ENCODE results near the gene TCERG1L. TPM values are rescaled to one million over a fixed set of nuclear protein-coding genes. Genes with fewer than 3 reads are reported as not detected.

The TCERG1L gene
- total and polyA plus RNA-seq, 2 experiments from 2014 or later = not detected

GRCh38 chr10:131264110-131264788, 47.3 kb downstream of the TCERG1L start:
- Histone ChIP-seq H3K27ac (no peak overlapping the region), H3K27me3 (replicated peaks; ENCODE audit: insufficient read depth) (no peaks in the 10 kb centered on the region), H3K9me3 (ENCODE audit: low read depth) (no peaks in the 10 kb centered on the region), H3K36me3 (ENCODE audit: low read depth) (no peaks in the 10 kb centered on the region), H4K20me1 (ENCODE audit: insufficient read depth) (no peaks in the 10 kb centered on the region), H3K9me2 (ENCODE audit: insufficient read depth) (no peaks in the 10 kb centered on the region), H3K9ac (no peak overlapping the region), H3K4me2 (ENCODE audit: unreplicated experiment) (no peak overlapping the region), H3F3A (ENCODE audit: insufficient read depth) (no peaks in the 10 kb centered on the region), H2AFZ (no peak overlapping the region), H3K79me2 (ENCODE audit: insufficient read depth) (no peaks in the 10 kb centered on the region), H3K4me1 (ENCODE audit: insufficient read depth) (no peaks in the 10 kb centered on the region), H3K4me3 (no peak overlapping the region)
- no peak for TF ChIP-seq EZH2phosphoT487 (IDR thresholded peaks at IDR 0.05; ENCODE audit: insufficient read depth, low read depth)
- no peak for TF ChIP-seq EZH2 (IDR thresholded peaks at IDR 0.05; ENCODE audit: insufficient read depth, poor library complexity, severe bottlenecking)
- 42 to 44% methylated on average over 11 of the region's 11 CpGs for WGBS, 2 experiments (ENCODE audit: low coverage in 1 of 2, low lambda C conversion rate in 2 of 2, missing lambda C conversion rate in 2 of 2)
- no peak for DNase-seq
- in situ Hi-C loops (cut with MboI) = no loop called here

GRCh38 chr10:131261890-131262475, 49.5 kb downstream of the TCERG1L start:
- Histone ChIP-seq H3F3A (ENCODE audit: insufficient read depth) (no peaks in the 10 kb centered on the region), H3K9me2 (ENCODE audit: insufficient read depth) (no peaks in the 10 kb centered on the region), H3K79me2 (ENCODE audit: insufficient read depth) (no peaks in the 10 kb centered on the region), H4K20me1 (ENCODE audit: insufficient read depth) (no peaks in the 10 kb centered on the region), H3K27me3 (replicated peaks; ENCODE audit: insufficient read depth) (no peaks in the 10 kb centered on the region), H3K9me3 (ENCODE audit: low read depth) (no peaks in the 10 kb centered on the region), H3K4me2 (ENCODE audit: unreplicated experiment) (no peak overlapping the region), H3K4me1 (ENCODE audit: insufficient read depth) (no peaks in the 10 kb centered on the region), H3K4me3 (no peak overlapping the region), H3K9ac (no peak overlapping the region), H3K36me3 (ENCODE audit: low read depth) (no peaks in the 10 kb centered on the region), H2AFZ (no peak overlapping the region), H3K27ac (no peak overlapping the region)
- in situ Hi-C loops (cut with MboI) = no loop called here
- TF ChIP-seq EZH2 (IDR thresholded peaks at IDR 0.05; ENCODE audit: insufficient read depth, poor library complexity, severe bottlenecking) (no peak), EZH2phosphoT487 (IDR thresholded peaks at IDR 0.05; ENCODE audit: insufficient read depth, low read depth) (no peak)
- no peak for DNase-seq
- WGBS, 2 experiments (ENCODE audit: low coverage in 1 of 2, low lambda C conversion rate in 2 of 2, missing lambda C conversion rate in 2 of 2) = 31 to 43% methylated on average over 16 of the region's 16 CpGs

DNA sequence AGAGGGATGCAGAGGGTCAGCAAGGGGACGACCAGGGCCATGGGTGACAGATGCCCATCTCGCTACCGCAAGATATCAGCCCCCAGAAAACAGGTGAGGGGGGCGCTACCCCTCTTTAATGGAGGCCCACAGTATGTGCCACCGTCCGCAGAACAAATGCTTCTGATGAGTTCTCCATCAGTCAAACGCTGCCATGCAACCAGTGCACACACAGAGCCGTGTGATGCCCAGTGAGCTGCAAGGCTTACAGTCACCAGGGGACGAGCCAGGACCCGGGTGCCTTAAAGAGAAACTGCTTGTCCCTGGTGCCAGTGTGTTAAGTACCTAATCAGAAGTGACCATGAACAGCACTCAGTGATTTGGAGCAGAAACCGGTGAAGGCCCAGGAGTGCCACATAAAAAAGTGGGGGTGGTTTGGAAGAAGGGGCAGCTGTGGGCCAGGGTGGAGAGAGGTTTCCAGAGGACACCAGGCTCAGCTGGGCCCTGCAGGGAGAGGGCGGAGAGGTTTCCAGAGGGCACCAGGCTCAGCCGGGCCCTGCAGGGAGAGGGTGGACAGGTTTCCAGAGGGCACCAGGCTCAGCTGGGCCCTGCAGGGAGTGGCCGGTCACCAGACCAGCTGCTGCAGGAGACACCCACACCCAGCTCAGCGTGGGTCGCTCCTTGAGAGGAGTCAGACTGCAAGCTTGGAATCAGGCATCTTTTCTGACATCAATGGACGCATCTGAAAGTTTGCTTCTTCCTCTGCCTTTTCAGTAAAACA, 50.9 kb downstream of the TCERG1L start:
- no peaks in the 10 kb centered on the region for H4K20me1 ChIP-seq (ENCODE audit: insufficient read depth)
- in situ Hi-C loops (cut with MboI) = no loop called here
- H3K4me1 ChIP-seq (ENCODE audit: insufficient read depth) = no peaks in the 10 kb centered on the region
- no peak overlapping the region for H3K4me2 ChIP-seq (ENCODE audit: unreplicated experiment)
- H3K9ac ChIP-seq = no peak overlapping the region
- 42 to 50% methylated on average over 17 of the region's 17 CpGs for WGBS, 2 experiments (ENCODE audit: low coverage in 1 of 2, low lambda C conversion rate in 2 of 2, missing lambda C conversion rate in 2 of 2)
- no peaks in the 10 kb centered on the region for H3K27me3 ChIP-seq (replicated peaks; ENCODE audit: insufficient read depth)
- no peaks in the 10 kb centered on the region for H3K9me3 ChIP-seq (ENCODE audit: low read depth)
- no peak overlapping the region for H2AFZ ChIP-seq
- TF ChIP-seq EZH2phosphoT487 (IDR thresholded peaks at IDR 0.05; ENCODE audit: insufficient read depth, low read depth) = no peak
- TF ChIP-seq EZH2 (IDR thresholded peaks at IDR 0.05; ENCODE audit: insufficient read depth, poor library complexity, severe bottlenecking) = no peak
- H3K27ac ChIP-seq = no peak overlapping the region
- no peaks in the 10 kb centered on the region for H3K36me3 ChIP-seq (ENCODE audit: low read depth)
- no peak overlapping the region for H3K4me3 ChIP-seq
- H3F3A ChIP-seq (ENCODE audit: insufficient read depth) = no peaks in the 10 kb centered on the region
- no peaks in the 10 kb centered on the region for H3K79me2 ChIP-seq (ENCODE audit: insufficient read depth)
- DNase-seq = no peak
- H3K9me2 ChIP-seq (ENCODE audit: insufficient read depth) = no peaks in the 10 kb centered on the region

DNA sequence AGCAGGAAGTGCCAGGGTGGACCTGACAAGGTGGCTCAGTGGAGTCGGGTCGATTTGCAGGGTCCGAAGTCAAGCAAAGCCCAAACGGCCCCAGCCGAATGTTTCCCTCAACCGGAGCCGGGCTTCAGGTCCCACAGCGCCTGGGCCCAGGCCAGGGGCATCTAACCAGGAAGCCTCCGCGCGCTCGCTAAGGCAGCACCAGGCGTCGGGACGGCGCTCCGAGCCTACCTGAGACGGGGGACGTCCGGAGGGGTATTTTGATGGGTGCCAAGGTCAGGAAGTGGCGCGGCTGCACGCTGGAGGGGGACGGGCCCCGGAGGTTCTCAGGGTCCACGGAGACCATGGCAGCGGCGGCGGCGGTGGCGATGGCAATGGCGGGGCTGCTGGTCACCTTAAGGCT, 51.5 kb downstream of the TCERG1L start:
- Histone ChIP-seq H3K4me2 (ENCODE audit: unreplicated experiment) (no peak overlapping the region), H3K27me3 (replicated peaks; ENCODE audit: insufficient read depth) (no peaks in the 10 kb centered on the region), H3K27ac (no peak overlapping the region), H3F3A (ENCODE audit: insufficient read depth) (no peaks in the 10 kb centered on the region), H3K4me3 (no peak overlapping the region), H3K9me2 (ENCODE audit: insufficient read depth) (no peaks in the 10 kb centered on the region), H4K20me1 (ENCODE audit: insufficient read depth) (no peaks in the 10 kb centered on the region), H3K36me3 (ENCODE audit: low read depth) (no peaks in the 10 kb centered on the region), H3K9me3 (ENCODE audit: low read depth) (no peaks in the 10 kb centered on the region), H3K4me1 (ENCODE audit: insufficient read depth) (no peaks in the 10 kb centered on the region), H3K79me2 (ENCODE audit: insufficient read depth) (no peaks in the 10 kb centered on the region), H3K9ac (no peak overlapping the region), H2AFZ (no peak overlapping the region)
- in situ Hi-C loops (cut with MboI) = no loop called here
- 70 to 73% methylated on average over 24 to 32 of the region's 32 CpGs for WGBS, 2 experiments (ENCODE audit: low coverage in 1 of 2, low lambda C conversion rate in 2 of 2, missing lambda C conversion rate in 2 of 2)
- no peak for DNase-seq
- TF ChIP-seq EZH2 (IDR thresholded peaks at IDR 0.05; ENCODE audit: insufficient read depth, poor library complexity, severe bottlenecking) (no peak), EZH2phosphoT487 (IDR thresholded peaks at IDR 0.05; ENCODE audit: insufficient read depth, low read depth) (no peak)
